A673 (cell line): ENCODE data around the gene GPD1L. TPM values are rescaled to one million over a fixed set of nuclear protein-coding genes. Genes with fewer than 3 reads are reported as not detected.

ENCODE experiments used
- BruUV-seq: library from RNA; stranded (reverse); fragments of 400-500 nt; replicated peaks from 2 replicates; lab custom pipeline; 2021; lab: Mats Ljungman, UMichigan
- CTCF ChIA-PET: fragments of 300-600 bp; sonication (Branson Sonifier 250); formaldehyde crosslinking; loops from one replicate; lab custom pipeline; 2022; ENCODE audit warnings: antibody characterized with exemption; lab: Charles Lee
- POLR2A ChIA-PET: fragments of 300-600 bp; sonication (Branson Sonifier 250); formaldehyde crosslinking; loops from one replicate; lab custom pipeline; 2022; ENCODE audit warnings: antibody characterized with exemption; ENCODE audit not compliant: low non-redundant PET; lab: Charles Lee
- DNase-seq: peaks from one replicate; pipeline ENCODE4 v3.0.0-alpha.2; 2015; ENCODE audit warnings: low spot score
- H3K27ac ChIP-seq: fragments of 200-600 bp; sonication (generic); 2 replicates; pipeline ENCODE4 v1.5.1; 2016; ENCODE audit warnings: mixed run types, low read depth, mild to moderate bottlenecking, mixed read lengths, antibody characterized with exemption, low read length; ENCODE audit not compliant: poor library complexity, severe bottlenecking
- H3K27me3 ChIP-seq: fragments of 200-600 bp; sonication (generic); replicated peaks from 2 replicates; pipeline ENCODE4 v1.6.1; 2017; ENCODE audit warnings: mixed run types, low read depth, mild to moderate bottlenecking, mixed read lengths, antibody characterized with exemption, low read length; ENCODE audit not compliant: insufficient read depth, poor library complexity
- H3K36me3 ChIP-seq: fragments of 200-600 bp; sonication (generic); 2 replicates; pipeline ENCODE4 v1.6.1; 2016; ENCODE audit warnings: mixed run types, mild to moderate bottlenecking, mixed read lengths, antibody characterized with exemption, low read length; ENCODE audit not compliant: insufficient read depth, poor library complexity, severe bottlenecking
- H3K4me1 ChIP-seq: fragments of 200-600 bp; sonication (generic); 2 replicates; pipeline ENCODE4 v1.6.1; 2017; ENCODE audit warnings: mixed run types, mild to moderate bottlenecking, mixed read lengths, antibody characterized with exemption, low read length; ENCODE audit not compliant: insufficient read depth, poor library complexity, severe bottlenecking
- H3K4me3 ChIP-seq: fragments of 200-600 bp; sonication (generic); 2 replicates; pipeline ENCODE4 v1.5.1; 2016; ENCODE audit warnings: low read depth, mixed run types, mild to moderate bottlenecking, mixed read lengths, low read length; ENCODE audit not compliant: poor library complexity, severe bottlenecking
- H3K9me3 ChIP-seq: fragments of 200-600 bp; sonication (generic); 2 replicates; pipeline ENCODE4 v1.6.1; 2016; ENCODE audit warnings: mixed run types, low read depth, mild to moderate bottlenecking, mixed read lengths, antibody characterized with exemption, low read length; ENCODE audit not compliant: poor library complexity, severe bottlenecking
- CTCF ChIP-seq: fragments of 300-800, 200-600 bp; sonication (generic); conservative IDR thresholded peaks from 2 replicates; pipeline ENCODE4 v1.5.1; 2017; ENCODE audit warnings: low read depth, mild to moderate bottlenecking, antibody characterized with exemption, low read length, moderate library complexity, mixed read lengths
- EZH2 ChIP-seq: fragments of 200-600 bp; sonication (generic); IDR thresholded peaks from 2 replicates; pipeline ENCODE4 v1.6.1; 2017; ENCODE audit warnings: borderline replicate concordance, low read depth, mild to moderate bottlenecking, mixed read lengths, antibody characterized with exemption, low read length; ENCODE audit not compliant: poor library complexity, severe bottlenecking
- intact Hi-C: fragments of 100-400 bp; cut with micrococcal nuclease; formaldehyde crosslinking; loops from one replicate; pipeline ENCODE4 v1.10.0; 2022; ENCODE audit not compliant: unreplicated experiment
- total RNA-seq: library from RNA; stranded (reverse); gene quantifications from 2 replicates; pipeline ENCODE4 v1.2.3, GENCODE V29; 2021

Gene GPD1L
- total RNA-seq, 1 experiment from 2014 or later = 9.9 TPM

- Histone ChIP-seq H3K27me3 (no peaks in the 10 kb centered on the region), H3K9me3 (no peaks in the 10 kb centered on the region), H3K36me3 (no peaks in the 10 kb centered on the region), H3K27ac (no peak overlapping the region), H3K4me3 (no peak overlapping the region), H3K4me1 (no peaks in the 10 kb centered on the region)
- DNase-seq = no peak
- TF ChIP-seq EZH2 (no peak), CTCF (no peak)
- intact Hi-C loops = no loop called here
- CTCF ChIA-PET = interaction anchor here (0.7 kb wide), 1 partner anchor 73 kb away, joined by 4 read pairs; no protein-coding TSS in a partner anchor
- POLR2A ChIA-PET = no interaction called here
- no TSS peak for BruUV-seq
These were observed 22.6 kb upstream of the GPD1L start for GRCh38 chr3:32083702-32084270.

- intact Hi-C loops = no loop called here
- TF ChIP-seq CTCF (no peak), EZH2 (no peak)
- CTCF ChIA-PET = no interaction called here
These were observed 21.6 kb upstream of the GPD1L start for GRCh38 chr3:32084870-32085269.

GRCh38 chr3:32086464-32086863, 20.0 kb upstream of the GPD1L start:
- Histone ChIP-seq H3K4me1 (no peaks in the 10 kb centered on the region), H3K4me3 (no peak overlapping the region), H3K36me3 (no peaks in the 10 kb centered on the region), H3K9me3 (no peaks in the 10 kb centered on the region), H3K27ac (no peak overlapping the region), H3K27me3 (no peaks in the 10 kb centered on the region)
- DNase-seq = no peak
- no peak for TF ChIP-seq CTCF
- TF ChIP-seq EZH2 = no peak
- intact Hi-C loops = no loop called here
- ChIA-PET POLR2A (no interaction called here), CTCF (no interaction called here)
- no TSS peak for BruUV-seq

More at GRCh38 chr3:32084870-32085269, 21.6 kb upstream of the GPD1L start:
- POLR2A ChIA-PET = no interaction called here
- no peaks in the 10 kb centered on the region for H3K36me3 ChIP-seq
- DNase-seq = no peak
- no peaks in the 10 kb centered on the region for H3K4me1 ChIP-seq
- H3K27ac ChIP-seq = no peak overlapping the region
- BruUV-seq = no TSS peak
- no peaks in the 10 kb centered on the region for H3K9me3 ChIP-seq
- H3K4me3 ChIP-seq = no peak overlapping the region
- H3K27me3 ChIP-seq = no peaks in the 10 kb centered on the region
